ENCODE measurements around the gene M1AP. TPM values are rescaled to one million over a fixed set of nuclear protein-coding genes. Genes with fewer than 3 reads are reported as not detected.

M1AP gene
- total and polyA plus RNA-seq, 2 of the 8 experiments (the other 6 are each of a cell fraction or from before 2014, with no cell fraction given), result 4.8 TPM

GRCh38 chr2:74658516-74658915 lies 10.4 kb upstream of the M1AP start (continued):
- TF ChIP-seq CHD2 (IDR thresholded peaks at IDR 0.05; ENCODE audit: low read length) (no peak), SIN3A (conservative IDR thresholded peaks at IDR 0.05 in 1 of 2, IDR thresholded peaks at IDR 0.05 in 1 of 2; ENCODE audit: low read depth in 1 of 2, low read length in 2 of 2) (no peak), RAD21 (IDR thresholded peaks at IDR 0.05 in 1 of 2, conservative IDR thresholded peaks at IDR 0.05 in 1 of 2; ENCODE audit: low read depth in 2 of 2, low read length in 2 of 2) (no peak), TBP (IDR thresholded peaks at IDR 0.05; ENCODE audit: low read depth, low read length) (no peak), GABPA (IDR thresholded peaks at IDR 0.05; ENCODE audit: borderline replicate concordance, insufficient read depth, low read length) (no peak)
